GM23338 (cell line): ENCODE data around the gene P2RY6. TPM values are rescaled to one million over a fixed set of nuclear protein-coding genes. Genes with fewer than 3 reads are reported as not detected.

Source experiments
- ATAC-seq: fragments of 200-7000 bp; cut with Tn5 transposase; 3 replicates; pipeline ENCODE4 v1.9.1; 2020
- DNase-seq: peaks from one replicate; pipeline ENCODE4 v3.0.0-alpha.2; 2015; ENCODE audit warnings: low spot score
- H2AFZ ChIP-seq: fragments of 200-600 bp; sonication (generic); 2 replicates; pipeline ENCODE4 v1.8.0; 2016; ENCODE audit warnings: antibody characterized with exemption, mild to moderate bottlenecking, moderate library complexity
- H3F3A ChIP-seq: fragments of 200-600 bp; sonication (generic); replicated peaks from 2 replicates; pipeline ENCODE4 v1.8.0; 2017; ENCODE audit warnings: antibody characterized with exemption, mixed run types, low read depth
- H3K27ac ChIP-seq: fragments of 200-600 bp; sonication (generic); 2 replicates; pipeline ENCODE4 v1.6.1; 2016; ENCODE audit warnings: low read depth
- H3K27me3 ChIP-seq: fragments of 200-600 bp; sonication (generic); 2 replicates; pipeline ENCODE4 v1.8.0; 2016; ENCODE audit warnings: mild to moderate bottlenecking, mixed run types, moderate library complexity; ENCODE audit not compliant: insufficient read depth
- H3K36me3 ChIP-seq: fragments of 200-600 bp; sonication (generic); 2 replicates; pipeline ENCODE4 v1.8.0; 2016; ENCODE audit warnings: mild to moderate bottlenecking; ENCODE audit not compliant: insufficient read depth
- H3K4me1 ChIP-seq: fragments of 200-600 bp; sonication (generic); 2 replicates; pipeline ENCODE4 v1.8.0; 2016; ENCODE audit warnings: mild to moderate bottlenecking, moderate library complexity; ENCODE audit not compliant: insufficient read depth
- H3K4me2 ChIP-seq: fragments of 200-600 bp; sonication (generic); 2 replicates; pipeline ENCODE4 v1.7.1; 2017; ENCODE audit warnings: mixed run types
- H3K4me3 ChIP-seq: fragments of 200-600 bp; sonication (generic); 2 replicates; pipeline ENCODE4 v1.6.1; 2016; ENCODE audit warnings: mixed run types
- H3K79me2 ChIP-seq: fragments of 200-600 bp; sonication (generic); replicated peaks from 2 replicates; pipeline ENCODE4 v1.8.0; 2017; ENCODE audit warnings: mild to moderate bottlenecking; ENCODE audit not compliant: insufficient read depth
- H3K9me2 ChIP-seq: fragments of 200-600 bp; sonication (generic); 2 replicates; pipeline ENCODE4 v1.8.0; 2017; ENCODE audit not compliant: insufficient read depth
- H4K20me1 ChIP-seq: fragments of 200-600 bp; sonication (generic); replicated peaks from 2 replicates; pipeline ENCODE4 v1.8.0; 2017; ENCODE audit warnings: mild to moderate bottlenecking; ENCODE audit not compliant: insufficient read depth
- H3K27ac Mint-ChIP-seq: 2 replicates; pipeline ENCODE4 v1.8.0; 2020; ENCODE audit warnings: inconsistent platforms, mild to moderate bottlenecking, moderate library complexity, mixed read lengths
- H3K27me3 Mint-ChIP-seq: 3 replicates; pipeline ENCODE4 v1.8.0; 2022; ENCODE audit warnings: low read depth, mild to moderate bottlenecking, moderate library complexity, mixed read lengths, inconsistent platforms; ENCODE audit not compliant: insufficient read depth, poor library complexity
- H3K36me3 Mint-ChIP-seq: 3 replicates; pipeline ENCODE4 v1.8.0; 2021; ENCODE audit warnings: low read depth, mild to moderate bottlenecking, inconsistent platforms, moderate library complexity, mixed read lengths
- H3K4me1 Mint-ChIP-seq: 3 replicates; pipeline ENCODE4 v1.8.0; 2020; ENCODE audit warnings: mild to moderate bottlenecking, inconsistent platforms, mixed read lengths
- H3K4me3 Mint-ChIP-seq: 3 replicates; pipeline ENCODE4 v1.8.0; 2021; ENCODE audit warnings: moderate library complexity, mild to moderate bottlenecking, inconsistent platforms, mixed read lengths
- H3K9me3 Mint-ChIP-seq: 3 replicates; pipeline ENCODE4 v1.8.0; 2020; ENCODE audit warnings: moderate library complexity, mild to moderate bottlenecking, inconsistent platforms, mixed read lengths
- POLR2AphosphoS5 ChIP-seq: IDR thresholded peaks from 2 replicates; pipeline ENCODE4 v1.6.1; 2016; ENCODE audit warnings: antibody characterized with exemption, low read depth
- ZNF114 ChIP-seq: fragments of 250-450 bp; sonication (Bioruptor Pico); IDR thresholded peaks from 2 replicates; pipeline ENCODE4 v1.5.0; 2020; ENCODE audit warnings: mild to moderate bottlenecking, moderate library complexity
- polyA plus RNA-seq: library from polyadenylated mRNA; unstranded; fragments of >200 nt; fragmentation: Nextera tagmentation; extraction: Ambion mirVana; gene quantifications from 2 replicates; pipeline ENCODE4 v1.2.1, GENCODE V29; 2016
- total RNA-seq: library from RNA; depleted of rRNA; stranded (reverse); fragments of >200 nt; shearing (Covaris generic); gene quantifications from 2 replicates; pipeline ENCODE4 v1.2.3, GENCODE V29; 2014
- TF ChIP-seq, protein P1 (sequence below): fragments of 250-450 bp; sonication (Bioruptor Pico); IDR thresholded peaks from 2 replicates; pipeline ENCODE4 v1.5.0; 2020; ENCODE audit warnings: mild to moderate bottlenecking, moderate library complexity
- TF ChIP-seq, protein P2 (sequence below), 2 experiments: fragments of 200-600 bp in 1 of 2; sonication (generic) in 1 of 2; conservative IDR thresholded peaks; 2 replicates each; pipeline versions ENCODE4 v1.5.1 to v1.6.1; 2016 to 2017; ENCODE audit warnings: antibody characterized with exemption in 2 of 2, low read depth in 2 of 2, mild to moderate bottlenecking in 2 of 2, moderate library complexity in 1 of 2

P2RY6 gene
- total and polyA plus RNA-seq, 2 experiments from 2014 or later = not detected

DNA sequence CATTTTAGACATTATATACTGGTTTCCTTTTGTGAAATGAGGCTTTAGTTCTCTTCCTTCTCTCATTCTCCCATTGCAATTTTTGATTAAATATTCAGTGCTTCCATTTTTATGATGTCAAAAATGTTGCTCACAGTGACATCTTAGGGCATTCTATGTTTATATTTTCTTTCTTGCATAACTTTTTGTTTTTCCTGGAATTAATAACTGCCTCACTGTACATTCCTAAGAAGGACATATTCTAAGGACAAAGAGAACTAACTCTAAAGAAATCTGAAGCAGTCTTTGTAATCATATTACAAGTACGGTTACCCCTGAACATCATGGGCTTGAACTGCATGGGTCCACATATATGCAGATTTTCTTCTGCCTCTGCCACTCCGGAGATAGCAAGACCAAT, 25.8 kb upstream of the P2RY6 start (continued):
- TF ChIP-seq, protein P1, sequence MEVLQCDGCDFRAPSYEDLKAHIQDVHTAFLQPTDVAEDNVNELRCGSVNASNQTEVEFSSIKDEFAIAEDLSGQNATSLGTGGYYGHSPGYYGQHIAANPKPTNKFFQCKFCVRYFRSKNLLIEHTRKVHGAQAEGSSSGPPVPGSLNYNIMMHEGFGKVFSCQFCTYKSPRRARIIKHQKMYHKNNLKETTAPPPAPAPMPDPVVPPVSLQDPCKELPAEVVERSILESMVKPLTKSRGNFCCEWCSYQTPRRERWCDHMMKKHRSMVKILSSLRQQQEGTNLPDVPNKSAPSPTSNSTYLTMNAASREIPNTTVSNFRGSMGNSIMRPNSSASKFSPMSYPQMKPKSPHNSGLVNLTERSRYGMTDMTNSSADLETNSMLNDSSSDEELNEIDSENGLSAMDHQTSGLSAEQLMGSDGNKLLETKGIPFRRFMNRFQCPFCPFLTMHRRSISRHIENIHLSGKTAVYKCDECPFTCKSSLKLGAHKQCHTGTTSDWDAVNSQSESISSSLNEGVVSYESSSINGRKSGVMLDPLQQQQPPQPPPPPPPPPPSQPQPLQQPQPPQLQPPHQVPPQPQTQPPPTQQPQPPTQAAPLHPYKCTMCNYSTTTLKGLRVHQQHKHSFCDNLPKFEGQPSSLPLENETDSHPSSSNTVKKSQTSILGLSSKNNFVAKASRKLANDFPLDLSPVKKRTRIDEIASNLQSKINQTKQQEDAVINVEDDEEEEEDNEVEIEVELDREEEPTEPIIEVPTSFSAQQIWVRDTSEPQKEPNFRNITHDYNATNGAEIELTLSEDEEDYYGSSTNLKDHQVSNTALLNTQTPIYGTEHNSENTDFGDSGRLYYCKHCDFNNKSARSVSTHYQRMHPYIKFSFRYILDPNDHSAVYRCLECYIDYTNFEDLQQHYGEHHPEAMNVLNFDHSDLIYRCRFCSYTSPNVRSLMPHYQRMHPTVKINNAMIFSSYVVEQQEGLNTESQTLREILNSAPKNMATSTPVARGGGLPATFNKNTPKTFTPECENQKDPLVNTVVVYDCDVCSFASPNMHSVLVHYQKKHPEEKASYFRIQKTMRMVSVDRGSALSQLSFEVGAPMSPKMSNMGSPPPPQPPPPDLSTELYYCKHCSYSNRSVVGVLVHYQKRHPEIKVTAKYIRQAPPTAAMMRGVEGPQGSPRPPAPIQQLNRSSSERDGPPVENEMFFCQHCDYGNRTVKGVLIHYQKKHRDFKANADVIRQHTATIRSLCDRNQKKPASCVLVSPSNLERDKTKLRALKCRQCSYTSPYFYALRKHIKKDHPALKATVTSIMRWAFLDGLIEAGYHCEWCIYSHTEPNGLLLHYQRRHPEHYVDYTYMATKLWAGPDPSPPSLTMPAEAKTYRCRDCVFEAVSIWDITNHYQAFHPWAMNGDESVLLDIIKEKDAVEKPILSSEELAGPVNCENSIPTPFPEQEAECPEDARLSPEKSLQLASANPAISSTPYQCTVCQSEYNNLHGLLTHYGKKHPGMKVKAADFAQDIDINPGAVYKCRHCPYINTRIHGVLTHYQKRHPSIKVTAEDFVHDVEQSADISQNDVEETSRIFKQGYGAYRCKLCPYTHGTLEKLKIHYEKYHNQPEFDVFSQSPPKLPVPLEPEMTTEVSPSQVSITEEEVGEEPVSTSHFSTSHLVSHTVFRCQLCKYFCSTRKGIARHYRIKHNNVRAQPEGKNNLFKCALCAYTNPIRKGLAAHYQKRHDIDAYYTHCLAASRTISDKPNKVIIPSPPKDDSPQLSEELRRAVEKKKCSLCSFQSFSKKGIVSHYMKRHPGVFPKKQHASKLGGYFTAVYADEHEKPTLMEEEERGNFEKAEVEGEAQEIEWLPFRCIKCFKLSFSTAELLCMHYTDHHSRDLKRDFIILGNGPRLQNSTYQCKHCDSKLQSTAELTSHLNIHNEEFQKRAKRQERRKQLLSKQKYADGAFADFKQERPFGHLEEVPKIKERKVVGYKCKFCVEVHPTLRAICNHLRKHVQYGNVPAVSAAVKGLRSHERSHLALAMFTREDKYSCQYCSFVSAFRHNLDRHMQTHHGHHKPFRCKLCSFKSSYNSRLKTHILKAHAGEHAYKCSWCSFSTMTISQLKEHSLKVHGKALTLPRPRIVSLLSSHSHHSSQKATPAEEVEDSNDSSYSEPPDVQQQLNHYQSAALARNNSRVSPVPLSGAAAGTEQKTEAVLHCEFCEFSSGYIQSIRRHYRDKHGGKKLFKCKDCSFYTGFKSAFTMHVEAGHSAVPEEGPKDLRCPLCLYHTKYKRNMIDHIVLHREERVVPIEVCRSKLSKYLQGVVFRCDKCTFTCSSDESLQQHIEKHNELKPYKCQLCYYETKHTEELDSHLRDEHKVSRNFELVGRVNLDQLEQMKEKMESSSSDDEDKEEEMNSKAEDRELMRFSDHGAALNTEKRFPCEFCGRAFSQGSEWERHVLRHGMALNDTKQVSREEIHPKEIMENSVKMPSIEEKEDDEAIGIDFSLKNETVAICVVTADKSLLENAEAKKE (CRISPR knock-in tag) = no peak
- TF ChIP-seq ZNF114 (CRISPR knock-in tag) = no peak

DNA sequence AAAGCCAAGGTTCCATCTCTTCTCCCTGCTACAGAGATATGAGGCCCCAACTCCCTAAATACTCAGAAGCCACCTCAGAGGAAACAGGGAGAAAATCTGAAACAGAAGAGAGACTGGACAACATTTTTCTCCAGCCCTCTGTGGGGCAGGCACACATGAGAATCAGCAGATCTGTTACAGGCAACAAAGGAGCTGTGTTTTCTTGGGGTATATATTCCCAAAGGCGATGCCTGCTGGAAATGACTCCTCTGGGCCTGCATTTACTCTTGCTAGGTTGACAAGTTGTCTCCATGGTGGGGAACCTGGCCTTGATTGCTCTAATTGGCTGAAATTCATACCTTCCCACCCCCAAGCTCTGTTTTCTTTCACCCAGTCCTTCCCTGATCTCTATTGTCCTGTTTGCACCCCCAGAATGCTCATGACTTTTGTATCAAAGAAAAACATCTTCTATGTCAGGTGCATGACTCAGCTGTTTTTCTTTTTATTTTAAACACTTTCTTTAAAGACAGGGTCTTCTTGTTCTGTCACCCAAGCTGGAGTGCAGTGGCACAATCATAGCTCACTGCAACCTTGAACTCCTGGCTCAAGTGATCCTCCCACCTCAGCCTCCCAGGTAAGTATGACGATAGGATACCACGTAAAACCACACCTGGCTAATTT, 23.5 kb upstream of the P2RY6 start:
- peaks cover 7% of the 10 kb centered on the region; the same call in 1 of the 2 replicates for H3K4me1 ChIP-seq
- Mint-ChIP-seq H3K27me3 (no peaks in the 10 kb centered on the region), H3K4me1 (peaks cover 18% of the 10 kb centered on the region), H3K36me3 (no peaks in the 10 kb centered on the region), H3K9me3 (no peaks in the 10 kb centered on the region), H3K4me3 (no peak overlapping the region), H3K27ac (no peak overlapping the region)
- H3K79me2 ChIP-seq = no peaks in the 10 kb centered on the region
- H3K9me2 ChIP-seq = no peaks in the 10 kb centered on the region
- TF ChIP-seq, protein P2, sequence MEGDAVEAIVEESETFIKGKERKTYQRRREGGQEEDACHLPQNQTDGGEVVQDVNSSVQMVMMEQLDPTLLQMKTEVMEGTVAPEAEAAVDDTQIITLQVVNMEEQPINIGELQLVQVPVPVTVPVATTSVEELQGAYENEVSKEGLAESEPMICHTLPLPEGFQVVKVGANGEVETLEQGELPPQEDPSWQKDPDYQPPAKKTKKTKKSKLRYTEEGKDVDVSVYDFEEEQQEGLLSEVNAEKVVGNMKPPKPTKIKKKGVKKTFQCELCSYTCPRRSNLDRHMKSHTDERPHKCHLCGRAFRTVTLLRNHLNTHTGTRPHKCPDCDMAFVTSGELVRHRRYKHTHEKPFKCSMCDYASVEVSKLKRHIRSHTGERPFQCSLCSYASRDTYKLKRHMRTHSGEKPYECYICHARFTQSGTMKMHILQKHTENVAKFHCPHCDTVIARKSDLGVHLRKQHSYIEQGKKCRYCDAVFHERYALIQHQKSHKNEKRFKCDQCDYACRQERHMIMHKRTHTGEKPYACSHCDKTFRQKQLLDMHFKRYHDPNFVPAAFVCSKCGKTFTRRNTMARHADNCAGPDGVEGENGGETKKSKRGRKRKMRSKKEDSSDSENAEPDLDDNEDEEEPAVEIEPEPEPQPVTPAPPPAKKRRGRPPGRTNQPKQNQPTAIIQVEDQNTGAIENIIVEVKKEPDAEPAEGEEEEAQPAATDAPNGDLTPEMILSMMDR (conservative IDR thresholded peaks at IDR 0.05; ENCODE audit: low read depth in 2 of 2) = no peak
- no peak for TF ChIP-seq POLR2AphosphoS5
- H2AFZ ChIP-seq = peak overlapping the region; percentile 18; the same call in 1 of the 2 replicates
- ATAC-seq (no peak), DNase-seq (no peak)
- H3K4me2 ChIP-seq = no peak overlapping the region
- H3K4me3 ChIP-seq = no peak overlapping the region
- H3K27me3 ChIP-seq = no peaks in the 10 kb centered on the region
- no peaks in the 10 kb centered on the region for H4K20me1 ChIP-seq
- peaks cover 9% of the 10 kb centered on the region for H3F3A ChIP-seq
- H3K27ac ChIP-seq = no peak overlapping the region
- H3K36me3 ChIP-seq = no peaks in the 10 kb centered on the region
